Naive thymus-derived CD8-positive, alpha-beta T cell (primary cell): ENCODE measurements around the gene CYP4A22. TPM values are rescaled to one million over a fixed set of nuclear protein-coding genes. Genes with fewer than 3 reads are reported as not detected.
"Not testable (repeated sequence)": the region's sequence is repeated elsewhere in the genome, so short reads cannot be mapped to it uniquely, and the experiment has no call there.

Experiments used
- ATAC-seq, 2 donors: fragments of 150-1000 bp; cut with Tn5 transposase in 1 of 2; sonication (Bioruptor Pico), chemical (Tn5 transposase) in 1 of 2; 1 replicate in 1 of 2; 2 replicates in 1 of 2; pipeline ENCODE4 v1.10.0; 2021; ENCODE audit warnings: mild to moderate bottlenecking in 2 of 2, moderate library complexity in 2 of 2
- POLR2A ChIA-PET: fragments of 350-600 bp; sonication (Branson Sonifier 250); formaldehyde crosslinking; loops from one replicate; lab custom pipeline; 2021; ENCODE audit warnings: antibody characterized with exemption; lab: Charles Lee
- DNase-seq, 10 donors: peaks; one replicate each; pipeline versions ENCODE4 v3.0.0 to v3.0.0-alpha.2; 2020 to 2022
- H3K27ac Mint-ChIP-seq, 10 donors: one replicate each; pipeline ENCODE4 v1.8.0; 2020 to 2022; ENCODE audit warnings: mild to moderate bottlenecking in 10 of 10, mixed read lengths in 10 of 10, moderate library complexity in 4 of 10, inconsistent platforms in 1 of 10
- H3K27me3 Mint-ChIP-seq, 5 donors: one replicate each; pipeline ENCODE4 v1.8.0; 2021 to 2022; ENCODE audit warnings: mixed read lengths in 5 of 5
- H3K36me3 Mint-ChIP-seq, 3 donors: one replicate each; pipeline ENCODE4 v1.8.0; 2020 to 2022; ENCODE audit warnings: mixed read lengths in 3 of 3, mild to moderate bottlenecking in 2 of 3, inconsistent platforms in 1 of 3
- H3K4me1 Mint-ChIP-seq, 4 donors: one replicate each; pipeline ENCODE4 v1.8.0; 2021 to 2022; ENCODE audit warnings: mixed read lengths in 4 of 4
- H3K4me3 Mint-ChIP-seq, 10 donors: one replicate each; pipeline ENCODE4 v1.8.0; 2020 to 2022; ENCODE audit warnings: mild to moderate bottlenecking in 10 of 10, mixed read lengths in 10 of 10, moderate library complexity in 6 of 10, inconsistent platforms in 1 of 10
- H3K9me3 Mint-ChIP-seq, 9 donors: one replicate each; pipeline ENCODE4 v1.8.0; 2020 to 2022; ENCODE audit warnings: mixed read lengths in 9 of 9, mild to moderate bottlenecking in 3 of 9, inconsistent platforms in 1 of 9, moderate library complexity in 1 of 9
- polyA plus RNA-seq, 3 donors: library from polyadenylated mRNA; unstranded; fragments of 300-500 nt; fragmentation: Illumina TruSeq; gene quantifications; one replicate each; pipeline ENCODE4 v1.2.3, GENCODE V29; 2021
- total RNA-seq, 8 experiments: library from RNA in 2 of 8; stranded (reverse) in 2 of 8; gene quantifications; one replicate each; pipeline ENCODE4 v1.2.3 and lab custom pipeline; 2021 to 2026

The CYP4A22 gene
- total and polyA plus RNA-seq, 5 experiments from 2014 or later, result not detected

- Mint-ChIP-seq H3K27me3 (peaks cover 6 to 30% (median 24%) of the 10 kb centered on the region in 5 donors), H3K9me3 (peaks cover 0 to 14% (median 4%) of the 10 kb centered on the region in 9 donors)
- H3K4me1 Mint-ChIP-seq, H3K27ac Mint-ChIP-seq, ATAC-seq, H3K36me3 Mint-ChIP-seq, POLR2A ChIA-PET, H3K4me3 Mint-ChIP-seq, DNase-seq: not testable (repeated sequence)
These were observed 7.6 kb upstream of the CYP4A22 start for GRCh38 chr1:47129489-47130230.

- H3K36me3 Mint-ChIP-seq, H3K27ac Mint-ChIP-seq, H3K4me3 Mint-ChIP-seq, H3K4me1 Mint-ChIP-seq, DNase-seq, POLR2A ChIA-PET, H3K9me3 Mint-ChIP-seq, ATAC-seq: not testable (repeated sequence)
- peaks cover 5 to 31% (median 15%) of the 10 kb centered on the region in 5 donors for H3K27me3 Mint-ChIP-seq
These were observed 4.6 kb upstream of the CYP4A22 start for GRCh38 chr1:47132665-47133064.

GRCh38 chr1:47137925-47138615 is 829 bp downstream of the CYP4A22 start:
- no peak overlapping the region for H3K4me3 Mint-ChIP-seq

GRCh38 chr1:47140358-47140757 is 3.1 kb downstream of the CYP4A22 start:
- H3K4me1 Mint-ChIP-seq, H3K4me3 Mint-ChIP-seq, H3K9me3 Mint-ChIP-seq, H3K36me3 Mint-ChIP-seq, H3K27ac Mint-ChIP-seq, POLR2A ChIA-PET, ATAC-seq, DNase-seq: not testable (repeated sequence)
- peaks cover 3 to 21% (median 12%) of the 10 kb centered on the region in 5 donors for H3K27me3 Mint-ChIP-seq

More at GRCh38 chr1:47137925-47138615, 829 bp downstream of the CYP4A22 start:
- peaks cover 3 to 21% (median 12%) of the 10 kb centered on the region in 5 donors for H3K27me3 Mint-ChIP-seq
- POLR2A ChIA-PET, result no interaction called here
- ATAC-seq (no peak), DNase-seq (peak in 1 of 10 donors; percentile 43)
- no peaks in the 10 kb centered on the region for H3K9me3 Mint-ChIP-seq
- H3K27ac Mint-ChIP-seq, result no peak overlapping the region
- H3K4me1 Mint-ChIP-seq, result no peaks in the 10 kb centered on the region
- H3K36me3 Mint-ChIP-seq, result no peaks in the 10 kb centered on the region

GRCh38 chr1:47143654-47144053 is 6.4 kb downstream of the CYP4A22 start:
- peaks cover 6 to 29% (median 17%) of the 10 kb centered on the region in 5 donors for H3K27me3 Mint-ChIP-seq
- ATAC-seq, H3K9me3 Mint-ChIP-seq, H3K4me1 Mint-ChIP-seq, H3K4me3 Mint-ChIP-seq, H3K27ac Mint-ChIP-seq, DNase-seq, H3K36me3 Mint-ChIP-seq, POLR2A ChIA-PET: not testable (repeated sequence)

GRCh38 chr1:47146495-47146894 is 9.3 kb downstream of the CYP4A22 start:
- H3K36me3 Mint-ChIP-seq, POLR2A ChIA-PET: not testable (repeated sequence)
- H3K27me3 Mint-ChIP-seq, result peaks cover 11 to 52% (median 31%) of the 10 kb centered on the region in 5 donors

GRCh38 chr1:47147047-47147785 is 10.0 kb downstream of the CYP4A22 start:
- no peak for DNase-seq

More at GRCh38 chr1:47146495-47146894, 9.3 kb downstream of the CYP4A22 start:
- not testable (repeated sequence) for DNase-seq, H3K9me3 Mint-ChIP-seq, H3K4me3 Mint-ChIP-seq, ATAC-seq, H3K27ac Mint-ChIP-seq, H3K4me1 Mint-ChIP-seq

GRCh38 chr1:47149162-47149561 is 11.9 kb downstream of the CYP4A22 start:
- POLR2A ChIA-PET, ATAC-seq, H3K4me3 Mint-ChIP-seq, H3K4me1 Mint-ChIP-seq, H3K27ac Mint-ChIP-seq, H3K36me3 Mint-ChIP-seq, H3K9me3 Mint-ChIP-seq, DNase-seq: not testable (repeated sequence)
- H3K27me3 Mint-ChIP-seq, result peaks cover 22 to 62% (median 40%) of the 10 kb centered on the region in 5 donors

More at GRCh38 chr1:47147047-47147785, 10.0 kb downstream of the CYP4A22 start:
- POLR2A ChIA-PET, result no interaction called here
- peaks cover 15 to 52% (median 33%) of the 10 kb centered on the region in 5 donors for H3K27me3 Mint-ChIP-seq
- H3K9me3 Mint-ChIP-seq, result no peaks in the 10 kb centered on the region
- H3K4me1 Mint-ChIP-seq, result peaks cover 0 to 2% (median 0%) of the 10 kb centered on the region in 4 donors
- H3K27ac Mint-ChIP-seq, result no peak overlapping the region
- no peak overlapping the region for H3K4me3 Mint-ChIP-seq
- H3K36me3 Mint-ChIP-seq, result no peaks in the 10 kb centered on the region
- no peak for ATAC-seq

- H3K4me3 Mint-ChIP-seq, ATAC-seq, DNase-seq, POLR2A ChIA-PET, H3K27ac Mint-ChIP-seq, H3K4me1 Mint-ChIP-seq: not testable (repeated sequence)
- Mint-ChIP-seq H3K27me3 (peaks cover 25 to 49% (median 29%) of the 10 kb centered on the region in 5 donors), H3K36me3 (peaks cover 0 to 19% (median 0%) of the 10 kb centered on the region in 3 donors), H3K9me3 (peaks cover 0 to 35% (median 13%) of the 10 kb centered on the region in 9 donors)
These were observed 19.2 kb downstream of the CYP4A22 start for GRCh38 chr1:47156457-47156856.

- H3K4me1 Mint-ChIP-seq, ATAC-seq, DNase-seq, POLR2A ChIA-PET, H3K4me3 Mint-ChIP-seq, H3K27ac Mint-ChIP-seq: not testable (repeated sequence)
- Mint-ChIP-seq H3K36me3 (peaks cover 0 to 19% (median 0%) of the 10 kb centered on the region in 3 donors), H3K27me3 (peaks cover 22 to 49% (median 30%) of the 10 kb centered on the region in 5 donors), H3K9me3 (peaks cover 0 to 31% (median 13%) of the 10 kb centered on the region in 9 donors)
These were observed 20.7 kb downstream of the CYP4A22 start for GRCh38 chr1:47157957-47158356.

- H3K27me3 Mint-ChIP-seq, result peaks cover 23 to 43% (median 25%) of the 10 kb centered on the region in 5 donors
- H3K4me3 Mint-ChIP-seq, result no peak overlapping the region
- POLR2A ChIA-PET, result no interaction called here
- DNase-seq, result no peak
- no peak for ATAC-seq
- no peak overlapping the region for H3K27ac Mint-ChIP-seq
- peaks cover 0 to 15% (median 5%) of the 10 kb centered on the region in 9 donors for H3K9me3 Mint-ChIP-seq
- H3K36me3 Mint-ChIP-seq, result peaks cover 0 to 7% (median 0%) of the 10 kb centered on the region in 3 donors
- no peaks in the 10 kb centered on the region for H3K4me1 Mint-ChIP-seq
These were observed 23.5 kb downstream of the CYP4A22 start for GRCh38 chr1:47160716-47161115.

- no peak overlapping the region for H3K4me3 Mint-ChIP-seq
- DNase-seq, result no peak
- H3K27ac Mint-ChIP-seq, result no peak overlapping the region
- peaks cover 0 to 10% (median 2%) of the 10 kb centered on the region in 9 donors for H3K9me3 Mint-ChIP-seq
- ATAC-seq, result no peak
- no peaks in the 10 kb centered on the region for H3K36me3 Mint-ChIP-seq
- H3K27me3 Mint-ChIP-seq, result peaks cover 17 to 36% (median 20%) of the 10 kb centered on the region in 5 donors
- no peaks in the 10 kb centered on the region for H3K4me1 Mint-ChIP-seq
- POLR2A ChIA-PET, result no interaction called here
These were observed 24.2 kb downstream of the CYP4A22 start for GRCh38 chr1:47161298-47162040.
